Measurements from ENCODE around the gene HS6ST3.

HS6ST3 gene

DNA sequence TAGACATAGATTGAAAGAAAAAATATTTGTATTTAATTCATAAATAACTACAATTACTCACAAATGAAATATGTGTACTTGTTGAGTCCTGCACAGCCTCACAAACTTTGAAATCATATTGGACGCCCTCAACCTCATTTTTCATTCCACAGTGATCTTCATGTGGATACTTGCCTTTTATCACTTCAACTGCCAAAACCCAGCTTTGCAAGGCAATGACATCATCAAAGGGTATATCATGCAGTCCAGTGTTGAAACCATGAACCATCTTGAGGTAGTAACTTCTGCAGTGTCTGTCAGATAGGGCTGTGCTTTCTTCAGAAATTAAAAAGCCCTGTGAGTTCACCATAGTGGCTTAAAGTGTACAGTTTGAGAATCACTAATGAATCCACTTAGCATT, 82.2 kb downstream of the HS6ST3 start:
- no peaks in the 10 kb centered on the region for H3F3A ChIP-seq (ENCODE audit: control insufficient read depth, insufficient read depth)
- TF ChIP-seq, protein P1, sequence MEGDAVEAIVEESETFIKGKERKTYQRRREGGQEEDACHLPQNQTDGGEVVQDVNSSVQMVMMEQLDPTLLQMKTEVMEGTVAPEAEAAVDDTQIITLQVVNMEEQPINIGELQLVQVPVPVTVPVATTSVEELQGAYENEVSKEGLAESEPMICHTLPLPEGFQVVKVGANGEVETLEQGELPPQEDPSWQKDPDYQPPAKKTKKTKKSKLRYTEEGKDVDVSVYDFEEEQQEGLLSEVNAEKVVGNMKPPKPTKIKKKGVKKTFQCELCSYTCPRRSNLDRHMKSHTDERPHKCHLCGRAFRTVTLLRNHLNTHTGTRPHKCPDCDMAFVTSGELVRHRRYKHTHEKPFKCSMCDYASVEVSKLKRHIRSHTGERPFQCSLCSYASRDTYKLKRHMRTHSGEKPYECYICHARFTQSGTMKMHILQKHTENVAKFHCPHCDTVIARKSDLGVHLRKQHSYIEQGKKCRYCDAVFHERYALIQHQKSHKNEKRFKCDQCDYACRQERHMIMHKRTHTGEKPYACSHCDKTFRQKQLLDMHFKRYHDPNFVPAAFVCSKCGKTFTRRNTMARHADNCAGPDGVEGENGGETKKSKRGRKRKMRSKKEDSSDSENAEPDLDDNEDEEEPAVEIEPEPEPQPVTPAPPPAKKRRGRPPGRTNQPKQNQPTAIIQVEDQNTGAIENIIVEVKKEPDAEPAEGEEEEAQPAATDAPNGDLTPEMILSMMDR (IDR thresholded peaks at IDR 0.05; ENCODE audit: low read depth, low read length, poor library complexity, severe bottlenecking), result no peak
- TF ChIP-seq EZH2phosphoT487 (IDR thresholded peaks at IDR 0.05; ENCODE audit: borderline replicate concordance, low read length), result no peak
- H3K27ac ChIP-seq (ENCODE audit: low read depth, low read length), result no peak overlapping the region
- H3K79me2 ChIP-seq (ENCODE audit: control insufficient read depth, low read length), result no peaks in the 10 kb centered on the region
- H4K20me1 ChIP-seq (ENCODE audit: control insufficient read depth, insufficient read depth, low read depth, low read length), result no peaks in the 10 kb centered on the region
- no peaks in the 10 kb centered on the region for H3K36me3 ChIP-seq (ENCODE audit: control insufficient read depth, low read length)
- H3K9me2 ChIP-seq (replicated peaks; ENCODE audit: control insufficient read depth, low read length), result no peaks in the 10 kb centered on the region
- H3K4me2 ChIP-seq (ENCODE audit: low read length), result no peak overlapping the region
- H3K4me1 ChIP-seq (ENCODE audit: control insufficient read depth, low read length), result no peaks in the 10 kb centered on the region
- no peaks in the 10 kb centered on the region for H3K9me3 ChIP-seq (ENCODE audit: control insufficient read depth, insufficient read depth, low read length)
- no peak overlapping the region for H3K4me3 ChIP-seq (ENCODE audit: low read length)
- H3K27me3 ChIP-seq (ENCODE audit: control insufficient read depth, low read length), result no peaks in the 10 kb centered on the region

GRCh38 chr13:96178759-96179158, 88.9 kb downstream of the HS6ST3 start:
- Histone ChIP-seq H3K79me2 (ENCODE audit: control insufficient read depth, low read length) (no peaks in the 10 kb centered on the region), H3K36me3 (ENCODE audit: control insufficient read depth, low read length) (no peaks in the 10 kb centered on the region), H3K27me3 (ENCODE audit: control insufficient read depth, low read length) (no peaks in the 10 kb centered on the region), H3K9me2 (replicated peaks; ENCODE audit: control insufficient read depth, low read length) (no peaks in the 10 kb centered on the region), H3K4me3 (ENCODE audit: low read length) (no peak overlapping the region), H3K4me1 (ENCODE audit: control insufficient read depth, low read length) (no peaks in the 10 kb centered on the region), H3F3A (ENCODE audit: control insufficient read depth, insufficient read depth) (no peaks in the 10 kb centered on the region), H3K9me3 (ENCODE audit: control insufficient read depth, insufficient read depth, low read length) (no peaks in the 10 kb centered on the region), H3K4me2 (ENCODE audit: low read length) (no peak overlapping the region), H3K27ac (ENCODE audit: low read depth, low read length) (no peak overlapping the region), H4K20me1 (ENCODE audit: control insufficient read depth, insufficient read depth, low read depth, low read length) (no peaks in the 10 kb centered on the region)
- TF ChIP-seq, protein P1 (IDR thresholded peaks at IDR 0.05; ENCODE audit: low read depth, low read length, poor library complexity, severe bottlenecking), result no peak
- no peak for TF ChIP-seq EZH2phosphoT487 (IDR thresholded peaks at IDR 0.05; ENCODE audit: borderline replicate concordance, low read length)

DNA sequence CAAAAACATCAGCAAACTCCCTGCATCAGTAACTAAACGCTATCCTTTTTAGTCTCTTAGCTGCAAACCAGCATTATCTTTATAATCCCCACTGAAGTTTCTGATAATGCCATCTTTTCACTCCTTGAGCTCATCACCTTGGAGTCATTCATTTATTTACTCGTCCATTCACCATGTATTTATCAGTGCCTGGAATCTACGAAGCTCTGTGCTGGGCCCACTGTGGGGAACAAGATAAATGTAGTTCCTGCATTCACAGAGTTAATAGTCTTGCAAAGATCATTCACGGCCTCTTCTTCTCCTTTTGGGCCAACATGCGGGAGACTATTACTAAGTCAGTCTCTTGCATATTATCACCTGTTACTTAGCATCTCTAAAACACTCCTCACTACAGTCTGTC, 89.4 kb downstream of the HS6ST3 start:
- no peaks in the 10 kb centered on the region for H3K9me2 ChIP-seq (replicated peaks; ENCODE audit: control insufficient read depth, low read length)
- no peaks in the 10 kb centered on the region for H3F3A ChIP-seq (ENCODE audit: control insufficient read depth, insufficient read depth)

More for the DNA sequence above, 89.4 kb downstream of the HS6ST3 start:
- no peak overlapping the region for H3K27ac ChIP-seq (ENCODE audit: low read depth, low read length)
- H3K36me3 ChIP-seq (ENCODE audit: control insufficient read depth, low read length), result no peaks in the 10 kb centered on the region
- H3K4me1 ChIP-seq (ENCODE audit: control insufficient read depth, low read length), result no peaks in the 10 kb centered on the region
- no peak overlapping the region for H3K4me3 ChIP-seq (ENCODE audit: low read length)
- H3K79me2 ChIP-seq (ENCODE audit: control insufficient read depth, low read length), result no peaks in the 10 kb centered on the region
- H3K9me3 ChIP-seq (ENCODE audit: control insufficient read depth, insufficient read depth, low read length), result no peaks in the 10 kb centered on the region
- H3K4me2 ChIP-seq (ENCODE audit: low read length), result no peak overlapping the region
- TF ChIP-seq, protein P1 (IDR thresholded peaks at IDR 0.05; ENCODE audit: low read depth, low read length, poor library complexity, severe bottlenecking), result no peak
- no peak for TF ChIP-seq EZH2phosphoT487 (IDR thresholded peaks at IDR 0.05; ENCODE audit: borderline replicate concordance, low read length)
- no peaks in the 10 kb centered on the region for H3K27me3 ChIP-seq (ENCODE audit: control insufficient read depth, low read length)
- no peaks in the 10 kb centered on the region for H4K20me1 ChIP-seq (ENCODE audit: control insufficient read depth, insufficient read depth, low read depth, low read length)

Data from DOHH2 (cell line).